GM12874 (cell line): ENCODE results near the gene ARMH1.

Experiments
- CTCF ChIP-seq: IDR thresholded peaks from 2 replicates; pipeline ENCODE4 v1.5.1; 2011; ENCODE audit warnings: low read depth, mild to moderate bottlenecking, control low read depth, low read length, moderate library complexity; ENCODE audit not compliant: insufficient read depth

ARMH1 gene

GRCh38 chr1:44757420-44757819, 82.9 kb downstream of the ARMH1 start:
- no peak for TF ChIP-seq CTCF

DNA sequence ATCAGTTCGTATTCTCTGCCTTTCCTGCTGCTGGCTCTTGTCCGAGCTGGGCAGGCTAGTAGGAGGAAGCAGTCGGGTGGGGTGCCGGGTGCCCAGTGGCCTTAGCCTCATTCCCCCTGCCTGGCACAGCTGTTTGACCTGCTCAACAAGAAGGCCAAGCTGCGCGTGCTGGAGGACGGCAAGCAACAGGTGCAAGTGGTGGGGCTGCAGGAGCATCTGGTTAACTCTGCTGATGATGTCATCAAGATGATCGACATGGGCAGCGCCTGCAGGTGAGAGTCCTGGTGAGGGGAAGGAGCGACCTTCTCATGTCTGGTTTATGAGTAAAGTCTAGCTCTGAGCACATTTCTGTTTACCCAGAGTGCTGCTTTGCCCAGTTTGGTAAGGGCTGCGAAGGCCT, 84.6 kb downstream of the ARMH1 start:
- TF ChIP-seq CTCF = no peak

GRCh38 chr1:44760876-44761275, 86.4 kb downstream of the ARMH1 start:
- no peak for TF ChIP-seq CTCF
